ENCODE data around the gene ARFGAP3.
A peak's percentile ranks its signal among the peaks of the same experiment; 100 is the strongest.

Gene ARFGAP3

GRCh38 chr22:42856865-42857704, at the start of gene ARFGAP3:
Gene ARFGAP3 (minus strand): TSS chr22:42857273. CDS start chr22:42857182, 91 bp downstream.
- peak; percentile 93 to 97 for DNase-seq

- DNase-seq: no peak
These were observed 48.7 kb upstream of the ARFGAP3 start for GRCh38 chr22:42905702-42906183.

- no peak for DNase-seq
These were observed 48.1 kb upstream of the ARFGAP3 start for GRCh38 chr22:42905217-42905616.

- no peak for DNase-seq
These were observed 47.0 kb upstream of the ARFGAP3 start for GRCh38 chr22:42904050-42904449.

- DNase-seq: no peak
These were observed 45.9 kb upstream of the ARFGAP3 start for GRCh38 chr22:42902875-42903510.

GRCh38 chr22:42901790-42902508, 44.9 kb upstream of the ARFGAP3 start:
- DNase-seq: no peak

- no peak for DNase-seq
These were observed 40.9 kb upstream of the ARFGAP3 start for GRCh38 chr22:42897960-42898359.

- DNase-seq: no peak
These were observed 38.5 kb upstream of the ARFGAP3 start for GRCh38 chr22:42895541-42895981.

GRCh38 chr22:42895087-42895486, 38.0 kb upstream of the ARFGAP3 start:
- DNase-seq: no peak

- no peak for DNase-seq
These were observed 36.5 kb upstream of the ARFGAP3 start for GRCh38 chr22:42893371-42894150.

GRCh38 chr22:42892571-42893316, 35.7 kb upstream of the ARFGAP3 start:
- DNase-seq: no peak

- DNase-seq: no peak
These were observed 35.1 kb upstream of the ARFGAP3 start for GRCh38 chr22:42892156-42892555.

GRCh38 chr22:42891696-42892095, 34.6 kb upstream of the ARFGAP3 start:
- no peak for DNase-seq

GRCh38 chr22:42891008-42891407, 33.9 kb upstream of the ARFGAP3 start:
- no peak for DNase-seq

- no peak for DNase-seq
These were observed 32.2 kb upstream of the ARFGAP3 start for GRCh38 chr22:42889304-42889703.

GRCh38 chr22:42887523-42888507, 30.7 kb upstream of the ARFGAP3 start:
- no peak for DNase-seq

- DNase-seq: no peak
These were observed 30.0 kb upstream of the ARFGAP3 start for GRCh38 chr22:42887120-42887519.

GRCh38 chr22:42885446-42885845, 28.4 kb upstream of the ARFGAP3 start:
- no peak for DNase-seq

GRCh38 chr22:42884616-42885375, 27.7 kb upstream of the ARFGAP3 start:
- no peak for DNase-seq

GRCh38 chr22:42883970-42884369, 26.9 kb upstream of the ARFGAP3 start:
- DNase-seq: no peak
